ENCODE measurements around the gene ZFP82. TPM values are rescaled to one million over a fixed set of nuclear protein-coding genes. Genes with fewer than 3 reads are reported as not detected.

The ZFP82 gene
- total and polyA plus RNA-seq, 2 of the 4 experiments (the other 2 are of a cell fraction) = 1.6 to 3.9 TPM

DNA sequence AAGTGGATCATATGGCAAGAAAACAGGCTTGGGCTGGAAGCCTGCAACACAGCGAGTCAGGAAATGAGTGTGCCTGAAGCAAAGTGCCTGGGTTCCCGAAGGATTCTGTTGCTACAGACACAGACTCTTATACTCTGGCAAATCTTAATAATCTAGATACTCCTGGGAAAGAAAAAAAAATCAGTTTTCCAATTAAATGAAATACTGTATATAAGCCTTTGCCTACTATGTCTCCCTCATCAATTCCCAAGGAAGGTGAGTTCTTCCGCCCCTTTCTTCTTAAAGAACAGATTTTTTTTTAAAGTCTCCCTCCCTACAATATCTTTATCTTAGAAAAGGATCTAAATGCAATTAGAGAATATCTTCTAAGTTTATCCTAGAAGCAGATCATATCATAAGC lies 10.3 kb downstream of the ZFP82 start:
- H3K9me1 ChIP-seq (ENCODE audit: insufficient read depth, low read length) = no peaks in the 10 kb centered on the region
- H2BK15ac ChIP-seq (ENCODE audit: low read depth, low read length) = no peak overlapping the region
- H4K20me1 ChIP-seq (ENCODE audit: insufficient read depth, low read length) = no peaks in the 10 kb centered on the region
- BruUV-seq (replicated peaks) = no TSS peak
- DNase-seq (no peak), ATAC-seq (ENCODE audit: low read depth) (no peak)
- POLR2A ChIA-PET (ENCODE audit: unreplicated experiment) = no interaction called here
- no peak overlapping the region for H3K56ac ChIP-seq (ENCODE audit: extremely low read depth, insufficient read depth, low read length)
- in situ Hi-C loops (cut with MboI; ENCODE audit: low sequenced_read_pairs) (no loop called here), dilution Hi-C loops (cut with HindIII; ENCODE audit: low sequenced_read_pairs, unreplicated experiment) (no loop called here), intact Hi-C loops (cut with micrococcal nuclease) (no loop called here)
- no peaks in the 10 kb centered on the region for H3K4me1 ChIP-seq (ENCODE audit: control insufficient read depth, insufficient read depth, low read length)
- H3K9ac ChIP-seq (ENCODE audit: low read depth, low read length) = no peak overlapping the region
- no peak overlapping the region for H3K4me2 ChIP-seq (ENCODE audit: low read depth, low read length)
- no peak overlapping the region for H3K23ac ChIP-seq (ENCODE audit: low read depth, low read length)
- peaks cover 0 to 11% of the 10 kb centered on the region in 2 experiments; a peak in 3 of 4 replicates for H3K79me1 ChIP-seq (ENCODE audit: low read depth in 1 of 2, low read length in 2 of 2)
- H2AK9ac ChIP-seq (replicated peaks; ENCODE audit: low read depth, low read length, poor library complexity) = no peak overlapping the region
- H3K27me3 ChIP-seq (ENCODE audit: control insufficient read depth, insufficient read depth, low read length) = no peaks in the 10 kb centered on the region
- H2AK5ac ChIP-seq (ENCODE audit: low read depth, low read length) = no peak overlapping the region
- H3K27ac ChIP-seq (ENCODE audit: insufficient read depth, low read length) = no peak overlapping the region
- H3K14ac ChIP-seq (replicated peaks; ENCODE audit: low read depth, low read length) = no peak overlapping the region
- no peak overlapping the region for H3K4me3 ChIP-seq (ENCODE audit: insufficient read depth, low read depth, low read length)
- no peak overlapping the region for H3K18ac ChIP-seq (ENCODE audit: low read depth, low read length)
- H3K4ac ChIP-seq (ENCODE audit: low read depth, low read length) = no peak overlapping the region
- no peak overlapping the region for H4K8ac ChIP-seq (ENCODE audit: low read depth in 2 of 2, low read length in 2 of 2)
- no peak for TF ChIP-seq RCOR1 (IDR thresholded peaks at IDR 0.05; ENCODE audit: insufficient replicate concordance, low read length)
- TF ChIP-seq CEBPB (IDR thresholded peaks at IDR 0.05; ENCODE audit: low read depth, low read length) = no peak
- TF ChIP-seq, protein P1, sequence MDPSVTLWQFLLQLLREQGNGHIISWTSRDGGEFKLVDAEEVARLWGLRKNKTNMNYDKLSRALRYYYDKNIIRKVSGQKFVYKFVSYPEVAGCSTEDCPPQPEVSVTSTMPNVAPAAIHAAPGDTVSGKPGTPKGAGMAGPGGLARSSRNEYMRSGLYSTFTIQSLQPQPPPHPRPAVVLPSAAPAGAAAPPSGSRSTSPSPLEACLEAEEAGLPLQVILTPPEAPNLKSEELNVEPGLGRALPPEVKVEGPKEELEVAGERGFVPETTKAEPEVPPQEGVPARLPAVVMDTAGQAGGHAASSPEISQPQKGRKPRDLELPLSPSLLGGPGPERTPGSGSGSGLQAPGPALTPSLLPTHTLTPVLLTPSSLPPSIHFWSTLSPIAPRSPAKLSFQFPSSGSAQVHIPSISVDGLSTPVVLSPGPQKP (IDR thresholded peaks at IDR 0.05; ENCODE audit: borderline replicate concordance, low read depth, low read length) = no peak
- TF ChIP-seq RFX5 (IDR thresholded peaks at IDR 0.05; ENCODE audit: low read depth, low read length) = no peak
- TF ChIP-seq SMC3 (IDR thresholded peaks at IDR 0.05; ENCODE audit: low read depth, low read length) = no peak
- TF ChIP-seq BHLHE40 (IDR thresholded peaks at IDR 0.05; ENCODE audit: low read depth, low read length) = no peak
- TF ChIP-seq MXI1 (IDR thresholded peaks at IDR 0.05; ENCODE audit: borderline replicate concordance, low read depth, low read length) = no peak
- TF ChIP-seq POLR2A (IDR thresholded peaks at IDR 0.05; ENCODE audit: low read depth, low read length) = no peak
- no peak for TF ChIP-seq USF2 (IDR thresholded peaks at IDR 0.05; ENCODE audit: low read depth, low read length)
- TF ChIP-seq CHD1 (IDR thresholded peaks at IDR 0.05; ENCODE audit: low read depth, low read length) = no peak
- TF ChIP-seq MAFK (IDR thresholded peaks at IDR 0.05; ENCODE audit: low read depth, low read length) = no peak
- no peak for TF ChIP-seq CTCF (conservative IDR thresholded peaks at IDR 0.05; ENCODE audit: low read depth, low read length)
- no peak for TF ChIP-seq NFE2L2 (IDR thresholded peaks at IDR 0.05; ENCODE audit: low read depth, low read length)
- H3K36me3 ChIP-seq (ENCODE audit: control insufficient read depth, insufficient read depth, low read length) = peaks cover 48% of the 10 kb centered on the region
- H2BK120ac ChIP-seq (ENCODE audit: low read depth, low read length) = no peak overlapping the region
- H4K5ac ChIP-seq (ENCODE audit: low read depth, low read length) = no peak overlapping the region
- no peak overlapping the region for H2BK5ac ChIP-seq (ENCODE audit: low read depth, low read length, poor library complexity, severe bottlenecking)
- H3K9me3 ChIP-seq (ENCODE audit: control insufficient read depth, insufficient read depth, low read length) = peaks cover 7% of the 10 kb centered on the region; the same call in 1 of the 2 replicates
- no CpG with 5 or more reads among the region's 3 CpGs for WGBS, 2 experiments (ENCODE audit: extremely low coverage in 2 of 2, insufficient read length in 1 of 2)
- CTCF ChIA-PET = no interaction called here
- no peak overlapping the region for H4K91ac ChIP-seq (ENCODE audit: insufficient read depth, low read depth, low read length)
- H2AFZ ChIP-seq (replicated peaks; ENCODE audit: low read length, poor library complexity) = no peak overlapping the region
- no peak overlapping the region for H2BK20ac ChIP-seq (ENCODE audit: low read depth, low read length)

All from IMR-90 (cell line).